HG03025 (cell line): ENCODE measurements around the gene CARD11.

Experiments used
- ATAC-seq: cut with Tn5 transposase; IDR thresholded peaks from one replicate; pipeline ENCODE4 v1.9.1; 2021; ENCODE audit warnings: mild to moderate bottlenecking, moderate library complexity; ENCODE audit not compliant: unreplicated experiment, low FRiP score

CARD11 gene

GRCh38 chr7:2883101-2883500 is 160.6 kb downstream of the CARD11 start:
- ATAC-seq = no peak

- no peak for ATAC-seq
Observed at GRCh38 chr7:2882111-2882510, 161.6 kb downstream of the CARD11 start.

DNA sequence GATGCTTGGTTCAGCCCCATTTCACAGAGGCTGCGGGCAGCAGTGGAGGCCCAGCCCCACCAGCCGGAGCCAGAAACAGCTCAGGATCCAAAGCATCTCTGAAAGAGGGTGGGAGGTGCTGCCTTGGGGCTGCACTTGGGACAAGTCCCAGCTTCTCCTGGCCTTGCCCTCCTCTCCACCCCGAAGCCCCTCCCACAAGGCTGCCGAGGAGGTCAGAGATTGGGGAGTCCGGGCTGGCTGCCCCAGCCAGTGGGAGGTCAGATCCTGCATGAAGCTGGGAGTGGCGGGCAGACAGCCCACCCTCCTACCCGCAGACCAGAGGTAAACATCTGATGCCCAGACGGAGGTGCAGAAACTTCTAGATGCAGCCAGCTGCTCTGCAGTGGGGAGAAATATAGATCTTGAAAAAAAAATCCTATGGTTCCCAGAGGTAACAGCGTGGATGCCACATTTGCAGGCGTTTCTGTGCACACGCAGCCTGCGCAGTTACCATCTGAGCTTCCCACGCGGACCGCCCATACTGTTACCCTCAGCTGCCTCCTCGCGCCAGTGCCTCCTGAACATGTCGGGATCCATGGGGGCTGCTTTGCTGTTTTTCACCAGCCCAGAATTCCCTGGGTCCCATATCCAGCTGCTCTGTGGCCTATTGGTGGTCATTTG is 162.7 kb downstream of the CARD11 start:
- no peak for ATAC-seq

GRCh38 chr7:2880051-2880450 is 163.6 kb downstream of the CARD11 start:
- no peak for ATAC-seq

DNA sequence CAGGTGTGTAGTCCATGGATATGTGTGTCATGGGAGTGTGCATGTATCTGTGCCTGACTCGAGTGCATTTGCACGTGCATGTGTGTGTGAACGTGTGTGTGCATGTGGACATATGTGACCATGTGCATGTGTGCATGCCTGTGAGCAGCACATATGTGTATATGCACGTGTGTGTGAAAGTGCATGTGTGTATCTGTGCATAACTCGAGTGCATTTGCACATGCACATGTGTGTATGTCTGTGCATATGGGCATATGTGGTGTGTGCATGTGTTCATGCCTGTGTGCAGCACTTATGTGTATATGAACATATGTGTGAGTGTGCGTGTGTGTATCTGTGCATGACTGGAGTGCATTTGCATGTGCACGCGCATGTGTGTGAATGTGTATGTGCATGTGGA is 164.3 kb downstream of the CARD11 start:
- ATAC-seq = no peak

DNA sequence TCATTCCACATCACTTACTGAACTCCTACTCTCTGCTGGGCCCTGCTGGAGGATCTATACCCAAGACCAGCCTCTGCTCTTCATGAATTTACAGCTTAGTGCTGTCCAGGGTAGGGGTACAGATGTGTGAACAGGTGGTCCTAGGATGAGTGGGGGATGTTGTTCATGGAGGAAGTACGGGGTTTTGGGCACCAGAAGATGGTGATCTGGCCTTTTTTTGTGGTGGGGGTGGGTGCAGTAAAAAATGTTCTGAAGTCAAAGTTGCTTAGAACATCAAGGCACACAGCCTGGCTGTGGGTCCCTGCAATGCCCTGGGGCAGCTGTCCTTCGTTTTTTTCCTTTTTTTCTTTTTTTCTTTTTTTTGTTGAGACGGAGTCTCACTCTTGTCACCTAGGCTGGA is 165.4 kb downstream of the CARD11 start:
- ATAC-seq = no peak

DNA sequence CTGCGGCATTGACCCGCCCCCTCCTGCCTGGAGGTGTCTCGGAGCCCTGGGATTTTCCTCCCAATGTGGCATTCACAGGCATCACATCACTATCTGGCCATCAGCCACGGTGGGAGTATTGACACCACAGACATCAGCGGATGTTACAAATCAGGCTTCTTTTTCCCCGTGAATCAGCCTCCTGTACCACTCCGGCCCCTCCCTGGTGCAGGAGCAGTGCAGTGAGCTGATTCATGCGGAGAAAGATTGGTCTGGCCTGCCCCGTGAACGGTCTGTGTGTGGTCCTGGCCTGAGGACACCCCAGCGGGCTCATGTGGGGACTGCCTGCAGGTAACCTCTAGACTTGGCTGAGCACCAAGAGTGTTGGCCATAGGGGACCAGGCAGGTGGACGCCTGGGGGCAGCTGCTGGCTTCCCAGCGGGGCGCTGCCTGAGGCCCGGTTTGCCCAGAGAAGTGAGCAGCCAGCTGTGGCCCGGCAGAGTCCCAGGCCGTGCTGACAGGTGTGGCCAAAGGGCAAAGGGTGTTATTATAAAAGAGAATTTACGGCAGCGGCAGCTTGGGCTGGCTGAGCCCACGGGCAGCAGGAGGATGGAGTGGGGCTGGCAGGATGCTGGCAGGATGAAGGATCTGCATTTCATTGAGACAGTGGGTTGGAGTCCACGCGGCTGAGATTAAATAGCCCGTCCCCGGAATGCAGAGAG is 167.5 kb downstream of the CARD11 start:
- no peak for ATAC-seq

DNA sequence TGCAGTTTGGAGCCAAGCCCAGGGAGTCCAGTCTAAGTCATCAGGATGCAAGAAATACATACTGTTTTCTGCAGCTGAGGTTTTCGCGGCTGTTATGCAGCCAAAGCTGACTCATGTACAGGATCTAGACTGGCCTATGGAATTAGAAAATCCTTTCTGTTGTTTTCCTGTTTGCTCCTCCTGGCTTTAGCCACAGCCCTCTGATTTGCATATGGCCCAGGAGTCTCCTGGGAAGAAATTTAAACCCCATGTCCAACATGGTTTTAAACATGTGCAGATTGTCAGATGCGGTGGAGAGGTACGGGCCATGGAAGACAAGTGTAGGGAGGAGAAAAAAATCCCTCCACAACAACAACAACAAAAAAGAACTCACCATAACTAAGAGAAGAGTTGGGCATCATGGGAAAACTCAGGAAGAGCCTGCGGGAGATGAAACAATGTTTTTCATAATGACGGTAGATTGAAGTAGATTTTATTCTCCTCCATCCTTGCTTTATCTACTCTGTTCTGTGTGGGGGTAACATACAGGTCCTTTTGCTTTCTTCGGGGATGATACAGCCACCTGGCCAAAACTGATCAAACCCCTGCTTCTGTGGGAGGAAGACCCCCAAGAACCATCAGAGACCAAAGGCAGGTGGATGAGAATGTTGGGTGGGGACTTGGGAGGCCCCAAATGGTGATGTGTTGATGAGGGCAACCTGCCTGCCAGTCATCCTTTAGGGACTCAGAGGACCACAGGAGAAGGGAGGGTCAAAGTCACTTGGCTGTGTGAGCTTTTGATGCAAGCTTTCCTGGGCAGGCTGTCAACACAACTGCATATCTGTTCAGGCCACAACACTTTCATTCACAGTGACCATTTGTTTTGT is 169.7 kb downstream of the CARD11 start:
- no peak for ATAC-seq

DNA sequence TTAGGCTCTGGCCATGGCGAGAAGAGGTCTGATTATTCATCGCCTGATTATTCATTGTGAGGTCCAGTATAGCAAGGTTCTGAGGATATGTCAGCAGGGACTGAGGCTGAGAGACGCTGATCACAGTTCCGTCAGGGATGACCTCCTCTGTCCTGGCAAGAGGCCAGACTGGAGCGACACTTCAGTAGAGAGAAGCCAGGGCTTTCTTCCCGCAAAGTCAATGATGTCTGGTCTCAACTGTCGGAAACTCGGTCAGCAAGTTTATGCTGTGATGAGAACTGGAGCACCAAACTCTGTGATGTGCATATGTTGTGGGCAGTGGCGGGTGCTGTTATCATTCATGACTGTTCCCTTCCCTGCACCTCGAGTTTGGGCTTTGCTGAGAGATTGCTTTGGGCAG is 170.5 kb downstream of the CARD11 start:
- no peak for ATAC-seq

GRCh38 chr7:2872296-2872874 is 171.3 kb downstream of the CARD11 start:
- no peak for ATAC-seq

- ATAC-seq = peak; percentile 43
Observed at GRCh38 chr7:2870471-2870931, 173.2 kb downstream of the CARD11 start.

GRCh38 chr7:2869981-2870380 is 173.7 kb downstream of the CARD11 start:
- no peak for ATAC-seq

DNA sequence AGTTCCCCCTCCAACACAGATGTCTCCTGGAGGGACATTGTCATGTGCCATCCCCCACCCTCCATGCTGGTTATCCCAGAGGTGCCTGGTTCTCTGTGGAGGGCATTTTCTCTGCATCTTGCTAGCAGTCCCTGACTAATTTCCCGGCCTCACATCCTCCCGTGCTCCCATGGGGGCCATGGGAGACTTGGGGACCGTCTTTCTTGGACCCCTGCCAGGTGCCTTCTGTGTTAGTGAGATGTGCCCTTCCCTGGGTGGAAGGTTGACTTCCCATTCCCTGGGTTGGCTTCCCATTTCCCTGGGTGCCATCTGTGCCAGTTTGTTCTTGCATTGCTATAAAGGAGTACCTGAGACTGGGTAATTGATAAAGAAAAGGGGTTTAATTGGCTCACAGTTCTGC is 177.1 kb downstream of the CARD11 start:
- ATAC-seq = no peak

DNA sequence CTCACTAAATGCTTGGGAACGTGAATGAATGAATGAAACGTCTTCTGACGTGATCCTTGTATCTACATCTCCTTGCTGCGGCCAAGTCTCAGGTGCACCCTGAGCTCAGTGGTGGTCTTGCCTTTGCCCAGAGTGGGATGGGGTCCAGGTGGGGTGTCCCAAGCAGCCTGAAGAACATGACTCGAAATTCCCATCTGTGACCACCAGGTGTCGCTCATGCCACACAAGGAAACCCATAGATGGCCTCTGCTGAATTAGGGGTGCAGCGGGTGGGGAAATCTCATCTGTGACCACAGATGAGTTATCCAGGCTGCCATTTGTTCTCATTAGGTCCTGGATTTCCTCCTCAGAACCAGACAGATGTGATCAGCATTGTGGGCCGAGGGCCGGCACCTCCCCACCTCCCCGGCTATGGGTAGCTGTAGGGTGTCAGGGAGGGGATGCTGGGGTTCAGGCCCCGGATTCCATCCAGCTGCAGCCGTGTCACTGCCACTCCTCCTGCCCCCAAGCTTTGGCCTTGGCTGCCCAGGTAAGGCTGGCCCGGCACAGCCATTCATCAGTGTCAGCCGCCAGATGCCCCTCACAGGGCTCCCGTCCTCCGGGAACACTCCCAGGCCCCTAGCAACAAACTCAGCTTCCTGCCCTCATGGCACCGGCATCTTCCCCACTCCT is 178.5 kb downstream of the CARD11 start:
- no peak for ATAC-seq

GRCh38 chr7:2864204-2864985 is 179.3 kb downstream of the CARD11 start:
- ATAC-seq = no peak

GRCh38 chr7:2863461-2864066 is 180.1 kb downstream of the CARD11 start:
- ATAC-seq = peak; percentile 80

- ATAC-seq = no peak
Observed at GRCh38 chr7:2862831-2863361, 180.8 kb downstream of the CARD11 start.

DNA sequence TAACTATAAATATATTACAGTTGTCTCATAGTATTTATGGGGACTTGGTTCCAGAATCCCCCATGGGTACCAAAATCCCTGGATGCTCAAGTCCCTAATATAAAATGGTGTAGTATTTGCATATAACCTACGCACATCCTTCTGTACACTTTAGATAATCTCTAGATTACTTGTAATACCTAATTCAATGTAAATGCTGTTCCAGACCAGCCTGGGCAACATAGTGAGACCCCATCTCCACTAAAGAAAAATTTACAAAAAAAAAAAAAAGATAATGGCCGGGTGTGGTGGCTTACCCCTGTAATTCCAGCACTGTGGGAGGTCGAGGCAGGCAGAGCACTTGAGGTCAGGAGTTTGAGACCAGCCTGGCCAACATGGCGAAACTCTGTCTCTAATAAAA is 182.2 kb downstream of the CARD11 start:
- no peak for ATAC-seq

- ATAC-seq = no peak
Observed at GRCh38 chr7:2860627-2861133, 183.0 kb downstream of the CARD11 start.
